HG03159 (cell line): ENCODE results near the gene INPP4B.
"Not testable (repeated sequence)": the region's sequence is repeated elsewhere in the genome, so short reads cannot be mapped to it uniquely, and the experiment has no call there.

ENCODE experiments used
- ATAC-seq: cut with Tn5 transposase; IDR thresholded peaks from one replicate; pipeline ENCODE4 v1.9.1; 2021; ENCODE audit warnings: mild to moderate bottlenecking, moderate library complexity; ENCODE audit not compliant: unreplicated experiment

The INPP4B gene

GRCh38 chr4:142690406-142691163 lies 155.5 kb downstream of the INPP4B start:
- ATAC-seq, result no peak

- no peak for ATAC-seq
Measured at GRCh38 chr4:142687547-142688275, 158.4 kb downstream of the INPP4B start.

- ATAC-seq, result no peak
Measured at GRCh38 chr4:142686081-142686480, 160.0 kb downstream of the INPP4B start.

GRCh38 chr4:142683997-142684396 lies 162.1 kb downstream of the INPP4B start:
- no peak for ATAC-seq

GRCh38 chr4:142683503-142683902 lies 162.6 kb downstream of the INPP4B start:
- no peak for ATAC-seq

- ATAC-seq, result no peak
Measured at GRCh38 chr4:142671516-142671915, 174.6 kb downstream of the INPP4B start.

- ATAC-seq, result no peak
Measured at GRCh38 chr4:142663828-142664227, 182.3 kb downstream of the INPP4B start.

GRCh38 chr4:142660728-142661127 lies 185.4 kb downstream of the INPP4B start:
- ATAC-seq, result no peak

GRCh38 chr4:142656178-142656577 lies 189.9 kb downstream of the INPP4B start:
- no peak for ATAC-seq

GRCh38 chr4:142648378-142648777 lies 197.7 kb downstream of the INPP4B start:
- ATAC-seq, result no peak

GRCh38 chr4:142645475-142646108 lies 200.5 kb downstream of the INPP4B start:
- ATAC-seq, result no peak

GRCh38 chr4:142644628-142645027 lies 201.5 kb downstream of the INPP4B start:
- ATAC-seq, result not testable (repeated sequence)

- ATAC-seq, result no peak
Measured at GRCh38 chr4:142637614-142638013, 208.5 kb downstream of the INPP4B start.

GRCh38 chr4:142631836-142632235 lies 214.3 kb downstream of the INPP4B start:
- no peak for ATAC-seq

- no peak for ATAC-seq
Measured at GRCh38 chr4:142615324-142615665, 230.8 kb downstream of the INPP4B start.

GRCh38 chr4:142614621-142615323 lies 231.3 kb downstream of the INPP4B start:
- no peak for ATAC-seq

- no peak for ATAC-seq
Measured at GRCh38 chr4:142607976-142608375, 238.1 kb downstream of the INPP4B start.

GRCh38 chr4:142600952-142601351 lies 245.1 kb downstream of the INPP4B start:
- ATAC-seq, result no peak

- ATAC-seq, result no peak
Measured at GRCh38 chr4:142598132-142598531, 248.0 kb downstream of the INPP4B start.

GRCh38 chr4:142596595-142596994 lies 249.5 kb downstream of the INPP4B start:
- no peak for ATAC-seq

GRCh38 chr4:142596121-142596520 lies 250.0 kb downstream of the INPP4B start:
- ATAC-seq, result no peak
